NCI-H510A (cell line): ENCODE data around the gene SNX30.

Source experiments
- DNase-seq: peaks from one replicate; lab custom pipeline; 2025; lab: John Stamatoyannopoulos, UW

Gene SNX30

DNA sequence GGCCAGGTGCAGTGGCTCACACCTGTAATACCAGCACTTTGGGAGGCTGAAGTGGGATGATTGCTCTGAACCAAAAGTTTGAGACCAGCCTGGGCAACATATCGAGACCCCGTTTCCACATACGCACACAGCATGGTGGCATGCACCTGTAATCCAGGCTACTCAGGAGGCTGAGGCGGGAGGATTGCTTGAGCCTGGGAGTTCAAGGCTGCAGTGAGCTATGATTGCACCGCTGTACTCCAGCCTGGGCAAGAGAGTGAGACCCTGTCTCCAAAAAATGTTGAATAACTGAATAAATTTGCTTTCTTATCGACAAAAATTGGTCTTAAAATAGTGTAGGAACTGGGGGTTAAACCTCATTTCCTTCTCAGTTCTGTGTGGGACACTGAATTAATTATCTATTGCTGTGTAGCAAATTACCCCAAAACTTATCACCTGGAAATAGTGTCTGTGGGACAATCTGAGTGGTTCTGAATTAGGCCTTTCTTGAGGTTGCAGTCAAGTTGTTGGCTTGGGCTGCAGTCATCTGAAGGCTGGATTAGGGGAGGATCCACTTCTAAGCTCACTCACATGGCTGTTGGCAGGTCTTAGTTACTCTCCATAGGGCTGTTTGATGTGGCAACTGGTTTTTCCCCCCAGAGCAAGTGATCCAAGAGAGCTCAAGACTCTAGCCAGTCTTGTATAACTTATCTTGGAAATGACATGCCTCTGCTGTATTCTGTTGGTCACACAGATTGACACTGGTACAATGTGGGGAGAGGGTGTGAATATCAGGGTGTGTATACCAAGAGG is 2.0 kb downstream of the SNX30 start:
- no peak for DNase-seq

DNA sequence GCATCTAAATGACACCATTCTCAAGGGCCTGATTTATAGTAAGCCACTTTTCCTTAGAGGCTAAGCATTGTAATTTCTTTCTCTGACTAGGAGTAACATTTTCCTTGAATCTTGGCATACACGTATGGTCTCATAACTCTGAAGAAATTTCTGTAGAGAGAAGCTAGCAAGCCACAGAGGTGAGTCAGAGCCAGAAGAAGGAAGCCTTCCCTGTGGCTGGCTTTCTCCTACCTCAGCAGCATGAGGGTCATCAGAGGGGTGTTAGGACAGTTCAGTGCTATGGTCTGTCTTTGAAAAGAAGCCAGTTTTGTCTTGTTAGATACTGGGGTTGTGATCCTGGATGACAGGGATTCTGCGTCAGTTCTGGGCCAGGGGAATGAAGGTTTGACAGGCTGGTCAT is 3.2 kb downstream of the SNX30 start:
- DNase-seq = no peak

DNA sequence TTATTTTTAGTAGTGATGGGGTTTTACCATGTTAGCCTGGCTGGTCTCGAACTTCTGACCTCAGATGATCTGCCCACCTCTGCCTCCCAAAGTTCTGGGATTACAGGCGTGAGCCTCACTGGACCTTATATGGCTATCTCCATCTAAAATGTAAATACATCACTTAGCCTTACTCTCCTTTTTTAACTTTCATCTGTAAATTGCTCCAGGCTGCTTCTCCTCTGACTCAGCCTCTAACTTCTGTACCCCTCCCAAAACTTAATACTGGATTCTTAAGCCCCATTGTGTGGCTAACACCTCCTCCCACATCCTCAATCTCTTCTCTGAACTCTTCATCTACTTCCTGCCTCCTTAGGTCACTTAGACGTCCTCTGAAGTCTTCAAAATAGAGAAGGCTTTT is 4.0 kb downstream of the SNX30 start:
- no peak for DNase-seq

- no peak for DNase-seq
Observed at GRCh38 chr9:112755016-112755427, 4.5 kb downstream of the SNX30 start.

DNA sequence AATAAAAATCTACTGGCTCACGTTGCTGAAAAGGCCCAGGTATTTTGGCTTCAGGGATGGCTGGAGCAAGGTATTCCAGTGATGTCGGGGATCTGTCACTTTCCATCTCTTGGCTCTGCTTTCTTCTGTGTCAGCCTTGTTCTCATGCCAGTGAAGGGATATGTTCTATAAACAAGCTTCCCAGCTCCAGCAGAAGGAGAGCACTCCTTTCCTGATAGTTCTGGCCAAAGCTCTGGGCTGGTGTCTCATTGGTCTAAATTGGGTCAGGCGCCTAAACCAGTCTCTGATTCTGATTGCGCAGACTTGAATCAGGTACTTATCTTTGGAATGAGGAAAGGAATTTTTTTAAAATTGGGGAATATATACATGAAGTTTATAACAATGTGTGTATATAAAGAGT is 5.1 kb downstream of the SNX30 start:
- no peak for DNase-seq

GRCh38 chr9:112757282-112757883 is 6.8 kb downstream of the SNX30 start:
- no peak for DNase-seq

DNA sequence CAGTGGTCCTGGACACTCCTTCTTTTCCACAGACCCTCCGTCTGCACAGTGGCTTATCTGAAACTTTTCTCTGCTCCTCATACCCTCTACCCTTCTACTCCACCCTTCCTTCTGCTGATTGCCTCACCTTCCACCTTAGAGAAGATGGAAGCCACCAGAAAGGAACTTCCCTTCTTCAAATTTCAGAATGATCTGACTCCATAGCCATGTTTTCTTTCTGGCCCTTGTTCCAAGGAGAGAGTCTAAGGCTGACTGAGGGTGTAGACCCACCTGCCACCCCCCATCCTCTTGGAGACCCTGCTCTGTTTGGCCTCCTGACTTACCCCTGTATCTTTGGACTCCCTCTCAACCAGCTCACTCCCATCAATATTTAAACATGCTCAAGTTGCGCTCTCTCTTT is 7.4 kb downstream of the SNX30 start:
- DNase-seq = no peak

DNA sequence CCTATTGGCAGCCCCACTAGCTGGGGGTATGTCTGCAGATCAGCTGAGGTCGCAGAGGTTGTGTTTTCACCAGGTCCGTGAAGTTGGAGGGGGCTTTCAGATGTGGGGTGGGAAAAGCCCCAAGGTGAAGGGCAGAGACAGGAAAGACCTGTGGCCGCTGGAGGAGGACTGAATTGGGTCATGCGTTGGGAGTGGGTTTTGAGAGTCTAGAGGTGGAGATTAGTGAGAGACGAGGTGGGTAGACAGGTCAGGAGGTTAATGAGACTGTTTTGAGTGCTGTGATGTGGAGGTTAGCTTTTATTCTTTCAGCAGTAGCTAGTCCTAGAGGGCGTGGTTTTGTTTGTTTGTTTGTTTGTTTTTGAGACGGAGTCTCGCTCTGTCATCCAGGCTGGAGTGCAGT is 10.3 kb downstream of the SNX30 start:
- no peak for DNase-seq

GRCh38 chr9:112761912-112762655 is 11.5 kb downstream of the SNX30 start:
- no peak for DNase-seq

DNA sequence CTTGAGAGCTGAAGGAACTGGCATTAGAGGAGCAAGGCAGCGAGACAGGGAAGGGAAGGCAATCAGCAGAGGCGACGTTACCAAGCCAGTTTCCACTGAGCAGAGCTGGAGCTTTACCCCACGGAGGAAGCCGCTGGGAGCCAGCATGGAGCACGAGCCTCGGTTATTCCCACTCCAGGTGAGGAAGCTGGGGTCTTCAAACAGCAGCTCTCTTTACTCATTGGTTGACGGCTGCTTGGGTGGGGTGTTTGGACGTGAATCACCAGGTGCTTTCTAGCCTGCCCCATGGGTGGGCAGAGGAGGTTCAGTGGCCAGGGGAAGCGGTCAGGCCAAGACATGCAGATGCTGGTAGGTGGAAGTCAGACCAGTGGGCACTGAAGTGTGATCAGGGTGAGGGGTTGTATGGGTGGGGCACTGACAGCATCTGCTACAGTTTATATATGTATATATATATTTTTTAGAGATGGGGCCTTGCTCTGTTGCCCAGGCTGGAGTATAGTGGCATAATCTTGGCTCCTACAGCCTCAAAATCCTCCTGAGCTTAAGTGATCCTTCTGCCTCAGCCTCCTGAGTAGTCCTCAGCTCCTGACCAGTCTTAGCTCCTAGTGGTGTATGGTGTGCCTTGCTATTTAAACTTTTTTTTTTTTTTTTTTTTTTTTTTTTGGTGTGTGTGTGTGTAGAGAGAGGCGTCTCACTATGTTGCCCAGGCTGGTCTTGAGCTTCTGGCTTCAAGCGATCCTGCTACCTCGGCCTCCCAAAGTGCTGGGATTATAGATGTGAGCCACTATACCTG is 12.4 kb downstream of the SNX30 start:
- DNase-seq = no peak

DNA sequence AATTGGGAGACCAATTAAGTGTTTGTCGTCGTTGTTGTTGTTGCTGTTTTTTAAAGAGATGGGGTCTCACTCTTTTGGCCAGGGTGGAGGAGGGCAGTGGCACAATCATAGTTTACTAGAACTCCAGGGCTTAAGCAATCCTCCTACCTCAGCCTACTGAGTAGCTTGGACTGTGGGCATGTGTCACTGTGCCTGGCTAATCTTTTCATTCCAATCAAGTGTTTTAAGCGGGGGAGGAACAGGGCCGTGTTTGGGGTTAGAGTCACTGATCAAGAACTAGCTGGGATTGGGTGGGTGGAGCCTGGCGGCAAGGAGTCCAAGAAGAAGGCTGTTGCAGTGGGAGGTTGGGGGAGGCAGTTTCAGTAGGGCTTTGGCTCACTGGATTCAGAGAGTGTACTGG is 13.8 kb downstream of the SNX30 start:
- no peak for DNase-seq

DNA sequence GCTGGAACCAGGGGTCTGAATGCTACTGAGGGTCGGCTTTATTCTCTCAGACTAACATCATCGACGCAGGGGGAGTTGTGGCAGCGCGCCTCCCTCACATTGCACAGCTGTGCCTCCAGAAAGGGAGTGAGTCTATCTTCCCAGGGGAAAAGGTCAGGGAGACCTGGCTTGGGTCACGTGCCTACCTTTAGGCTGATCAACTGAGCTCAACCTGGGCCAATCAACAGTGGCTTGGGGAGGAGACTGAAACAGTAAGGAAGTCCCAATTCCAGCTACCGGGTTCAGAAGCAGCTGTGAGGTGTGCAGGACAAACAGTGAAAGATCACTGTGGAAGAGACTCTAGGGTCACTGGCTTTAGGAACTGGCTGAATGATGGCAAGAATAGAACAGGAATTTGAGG is 14.3 kb downstream of the SNX30 start:
- DNase-seq = no peak

DNA sequence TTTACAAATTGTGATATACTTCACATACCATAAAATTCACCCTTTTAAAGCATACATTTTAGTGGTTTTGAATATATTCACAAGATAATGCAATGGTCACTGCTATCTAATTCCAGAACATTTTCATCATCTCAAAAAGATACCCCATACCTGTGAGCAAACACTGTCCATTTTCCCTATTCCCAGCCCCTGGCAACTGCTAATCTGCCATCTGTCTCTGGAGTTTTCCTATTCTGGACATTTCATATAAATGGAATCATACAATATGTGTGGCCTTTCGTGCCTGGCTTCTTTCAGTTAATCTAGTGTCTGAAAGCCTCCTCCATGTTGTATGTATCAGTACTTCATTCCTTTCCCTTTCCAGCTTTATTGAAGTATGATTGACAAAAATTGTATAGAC is 14.7 kb downstream of the SNX30 start:
- no peak for DNase-seq

GRCh38 chr9:112771359-112772214 is 21.0 kb downstream of the SNX30 start:
- no peak for DNase-seq

GRCh38 chr9:112772215-112772509 is 21.6 kb downstream of the SNX30 start:
- no peak for DNase-seq

- no peak for DNase-seq
Observed at GRCh38 chr9:112772551-112772950, 22.0 kb downstream of the SNX30 start.

GRCh38 chr9:112774006-112774996 is 23.7 kb downstream of the SNX30 start:
- DNase-seq = no peak

GRCh38 chr9:112777914-112778313 is 27.4 kb downstream of the SNX30 start:
- DNase-seq = no peak

- DNase-seq = no peak
Observed at GRCh38 chr9:112780450-112781036, 30.0 kb downstream of the SNX30 start.

DNA sequence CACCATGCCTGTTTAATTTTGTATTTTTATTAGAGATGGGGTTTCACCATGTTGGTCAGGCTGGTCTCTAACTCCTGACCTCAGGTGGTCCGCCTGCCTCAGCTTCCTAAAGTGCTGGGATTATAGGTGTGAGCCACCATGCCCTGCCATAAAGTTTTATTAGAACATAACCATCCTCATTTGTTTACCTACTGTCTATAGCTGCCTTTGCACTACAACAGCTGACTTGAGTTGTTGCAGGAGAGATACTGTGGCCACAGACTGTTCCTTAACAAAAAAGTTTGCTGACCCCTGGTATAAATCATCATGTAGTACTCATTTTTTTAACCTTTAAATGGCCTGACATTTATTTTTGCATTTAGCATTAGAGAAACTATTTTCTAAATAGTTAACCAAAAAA is 31.7 kb downstream of the SNX30 start:
- DNase-seq = no peak
